NK-92 (cell line): Measurements from ENCODE around the gene MDFI.

ENCODE experiments used
- DNase-seq: peaks from one replicate; lab custom pipeline; 2025; ENCODE audit not compliant: unreplicated experiment; lab: John Stamatoyannopoulos, UW

The MDFI gene

GRCh38 chr6:41630946-41631345, 7.3 kb upstream of the MDFI start:
- no peak for DNase-seq

- no peak for DNase-seq
Measured at GRCh38 chr6:41633056-41633634, 5.1 kb upstream of the MDFI start.

GRCh38 chr6:41634657-41635056, 3.6 kb upstream of the MDFI start:
- DNase-seq: no peak

- DNase-seq: no peak
Measured at GRCh38 chr6:41635365-41635764, 2.9 kb upstream of the MDFI start.

GRCh38 chr6:41636833-41637193, 1.5 kb upstream of the MDFI start:
- no peak for DNase-seq

GRCh38 chr6:41637194-41638001, 870 bp upstream of the MDFI start:
- DNase-seq: no peak

GRCh38 chr6:41638935-41639808, 904 bp downstream of the MDFI start:
- no peak for DNase-seq

GRCh38 chr6:41639809-41640371, 1.6 kb downstream of the MDFI start:
- DNase-seq: no peak

GRCh38 chr6:41640426-41640825, 2.2 kb downstream of the MDFI start:
- no peak for DNase-seq

- no peak for DNase-seq
Measured at GRCh38 chr6:41641352-41641925, 3.2 kb downstream of the MDFI start.

GRCh38 chr6:41642090-41642959, 4.1 kb downstream of the MDFI start:
- no peak for DNase-seq

GRCh38 chr6:41642960-41643898, 5.0 kb downstream of the MDFI start:
- DNase-seq: no peak

GRCh38 chr6:41643899-41644269, 5.6 kb downstream of the MDFI start:
- no peak for DNase-seq

GRCh38 chr6:41644297-41644879, 6.1 kb downstream of the MDFI start:
- DNase-seq: no peak

- DNase-seq: no peak
Measured at GRCh38 chr6:41645007-41645618, 6.8 kb downstream of the MDFI start.

GRCh38 chr6:41646026-41646795, 7.9 kb downstream of the MDFI start:
- DNase-seq: no peak

- no peak for DNase-seq
Measured at GRCh38 chr6:41647061-41647511, 8.8 kb downstream of the MDFI start.
